Peyer's patch (tissue), 4 donors: ENCODE measurements around the gene SCRG1. TPM values are rescaled to one million over a fixed set of nuclear protein-coding genes. Genes with fewer than 3 reads are reported as not detected.

Experiments
- DNase-seq, 3 donors: peaks; one replicate each; pipeline ENCODE4 v3.0.0-alpha.2; 2017 to 2019
- H3K27ac ChIP-seq, 4 donors: fragments of 200-600 bp; sonication (generic); one replicate each; pipeline ENCODE4 v1.5.1; 2016 to 2019
- H3K27me3 ChIP-seq, 2 donors: fragments of 200-600 bp; sonication (generic); one replicate each; pipeline ENCODE4 v1.5.1; 2019
- H3K36me3 ChIP-seq, 3 donors: fragments of 200-600 bp; sonication (generic); one replicate each; pipeline ENCODE4 v1.5.1; 2016 to 2019
- H3K4me1 ChIP-seq, 4 donors: fragments of 200-600 bp; sonication (generic); one replicate each; pipeline ENCODE4 v1.5.1; 2016 to 2019
- H3K4me3 ChIP-seq, 4 donors: fragments of 200-600 bp; sonication (generic); 1 replicate in 3 of 4; 2 replicates in 1 of 4; pipeline ENCODE4 v1.5.1; 2016 to 2019; ENCODE audit warnings: mild to moderate bottlenecking in 1 of 4
- H3K9me3 ChIP-seq, 4 donors: fragments of 200-600 bp; sonication (generic); one replicate each; pipeline ENCODE4 v1.5.1; 2016 to 2019; ENCODE audit warnings: mild to moderate bottlenecking in 1 of 4
- POLR2A ChIP-seq, 2 donors: fragments of 450-650 bp; IDR thresholded peaks; one replicate each; pipeline ENCODE4 v1.5.1; 2017; ENCODE audit warnings: antibody characterized with exemption in 2 of 2, mild to moderate bottlenecking in 2 of 2, moderate library complexity in 2 of 2
- total RNA-seq, 4 donors: library from RNA; depleted of rRNA; stranded (reverse); fragments of >200 nt; gene quantifications; one replicate each; pipeline ENCODE4 v1.1.0, GENCODE V29; 2016
- TF ChIP-seq, protein P1 (sequence below), 6 experiments: fragments of 450-650 bp in 4 of 6; fragments of 200-600 bp in 2 of 6; sonication (generic) in 1 of 6; IDR thresholded peaks; one replicate each; pipeline ENCODE4 v1.5.1; 2017 to 2019; ENCODE audit warnings: antibody characterized with exemption in 6 of 6, mild to moderate bottlenecking in 3 of 6, moderate library complexity in 1 of 6

The SCRG1 gene
- total RNA-seq, 4 donors from 2014 or later: not detected

DNA sequence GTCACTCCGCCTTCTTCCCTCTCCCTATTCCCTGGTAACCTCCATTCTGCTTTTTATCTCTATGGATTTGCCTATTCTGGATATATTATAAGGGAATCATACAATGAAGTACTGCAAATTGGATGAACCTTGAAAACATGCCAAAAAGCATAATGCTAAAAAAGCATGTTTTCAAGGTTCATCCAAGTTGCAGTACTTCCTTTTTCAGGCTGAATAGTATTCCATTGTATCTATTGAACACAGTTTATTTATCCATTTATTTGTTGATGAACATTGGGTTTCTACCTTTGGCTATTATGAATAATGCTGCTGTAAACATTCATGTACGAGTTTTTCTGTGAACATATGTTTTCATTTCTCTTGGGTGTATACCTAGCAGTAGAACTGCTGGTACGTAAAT, 19.0 kb downstream of the SCRG1 start:
- Histone ChIP-seq H3K4me1 (no peaks in the 10 kb centered on the region), H3K4me3 (no peak overlapping the region), H3K36me3 (no peaks in the 10 kb centered on the region), H3K27me3 (no peaks in the 10 kb centered on the region), H3K27ac (no peak overlapping the region), H3K9me3 (no peaks in the 10 kb centered on the region)
- DNase-seq: no peak
- TF ChIP-seq POLR2A (IDR thresholded peaks at IDR 0.05): no peak
- TF ChIP-seq, protein P1, sequence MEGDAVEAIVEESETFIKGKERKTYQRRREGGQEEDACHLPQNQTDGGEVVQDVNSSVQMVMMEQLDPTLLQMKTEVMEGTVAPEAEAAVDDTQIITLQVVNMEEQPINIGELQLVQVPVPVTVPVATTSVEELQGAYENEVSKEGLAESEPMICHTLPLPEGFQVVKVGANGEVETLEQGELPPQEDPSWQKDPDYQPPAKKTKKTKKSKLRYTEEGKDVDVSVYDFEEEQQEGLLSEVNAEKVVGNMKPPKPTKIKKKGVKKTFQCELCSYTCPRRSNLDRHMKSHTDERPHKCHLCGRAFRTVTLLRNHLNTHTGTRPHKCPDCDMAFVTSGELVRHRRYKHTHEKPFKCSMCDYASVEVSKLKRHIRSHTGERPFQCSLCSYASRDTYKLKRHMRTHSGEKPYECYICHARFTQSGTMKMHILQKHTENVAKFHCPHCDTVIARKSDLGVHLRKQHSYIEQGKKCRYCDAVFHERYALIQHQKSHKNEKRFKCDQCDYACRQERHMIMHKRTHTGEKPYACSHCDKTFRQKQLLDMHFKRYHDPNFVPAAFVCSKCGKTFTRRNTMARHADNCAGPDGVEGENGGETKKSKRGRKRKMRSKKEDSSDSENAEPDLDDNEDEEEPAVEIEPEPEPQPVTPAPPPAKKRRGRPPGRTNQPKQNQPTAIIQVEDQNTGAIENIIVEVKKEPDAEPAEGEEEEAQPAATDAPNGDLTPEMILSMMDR (IDR thresholded peaks at IDR 0.05): no peak

DNA sequence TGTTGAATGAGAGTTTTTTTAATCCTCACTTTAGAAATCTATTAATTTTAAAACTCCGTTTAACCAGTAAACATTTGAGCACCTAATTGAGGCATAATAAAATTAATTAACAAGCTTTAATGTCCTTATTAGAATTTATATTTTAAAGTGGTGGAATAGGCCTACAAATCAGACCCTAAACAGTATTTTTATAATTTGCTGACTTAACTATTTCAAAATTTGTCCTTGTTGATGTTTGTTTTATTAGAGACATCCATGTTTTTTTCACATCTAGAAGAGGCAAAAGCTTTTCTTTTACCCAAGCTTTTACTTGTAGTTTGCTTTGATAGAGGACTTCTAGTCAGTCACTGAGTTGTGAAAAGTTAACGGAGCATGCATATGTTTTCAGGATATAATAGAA, 24.3 kb downstream of the SCRG1 start:
- H3K36me3 ChIP-seq: no peaks in the 10 kb centered on the region
- no peaks in the 10 kb centered on the region for H3K9me3 ChIP-seq
- no peak for DNase-seq
- H3K27ac ChIP-seq: no peak overlapping the region
- peaks cover 0 to 17% (median 0%) of the 10 kb centered on the region in 4 donors for H3K4me1 ChIP-seq
- H3K4me3 ChIP-seq: no peak overlapping the region
- no peaks in the 10 kb centered on the region for H3K27me3 ChIP-seq
- TF ChIP-seq, protein P1 (IDR thresholded peaks at IDR 0.05): no peak
- TF ChIP-seq POLR2A (IDR thresholded peaks at IDR 0.05): no peak

DNA sequence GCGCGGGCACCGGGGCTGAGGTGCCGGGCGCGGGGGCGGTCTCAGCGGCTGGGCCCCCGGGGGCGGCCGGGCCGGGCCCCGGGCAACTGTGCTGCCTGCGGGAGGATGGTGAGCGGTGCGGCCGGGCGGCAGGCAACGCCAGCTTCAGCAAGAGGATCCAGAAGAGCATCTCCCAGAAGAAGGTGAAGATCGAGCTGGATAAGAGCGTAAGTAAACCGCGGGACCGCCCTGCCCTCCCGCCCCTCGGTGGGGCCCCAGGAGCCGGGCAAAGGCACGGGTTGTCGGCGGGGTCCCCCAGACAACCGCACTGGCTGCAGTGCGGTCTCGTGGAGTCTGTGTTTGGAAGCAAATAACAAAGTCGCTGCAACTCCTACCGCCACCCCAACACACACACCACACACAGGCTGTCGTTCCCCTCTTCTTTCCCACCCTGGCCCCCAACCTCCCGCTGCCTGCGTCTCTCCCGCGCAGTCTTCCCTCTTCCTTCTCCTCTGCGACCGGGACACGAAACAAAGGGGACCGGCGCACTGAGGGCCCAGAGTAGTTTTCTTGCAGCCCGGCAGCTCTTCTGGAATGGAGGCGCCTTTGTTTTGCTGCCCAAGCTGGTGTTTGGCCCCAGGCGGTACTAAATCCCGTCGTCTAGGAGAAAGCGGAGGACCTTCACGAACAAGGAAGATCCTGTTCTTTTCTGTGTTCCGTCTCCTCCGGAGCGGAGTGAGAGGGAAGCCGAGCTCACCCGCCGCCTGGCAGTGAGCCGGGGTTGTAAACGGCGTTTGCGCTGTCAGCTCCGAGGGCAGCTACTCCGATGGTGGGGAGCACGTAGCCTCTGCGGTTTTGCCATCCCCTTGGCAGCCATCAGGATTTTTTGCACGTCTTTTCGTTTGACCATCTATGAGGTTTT, 27.4 kb downstream of the SCRG1 start:
- DNase-seq: peak; percentile 36 to 81 (median 78)
- no peak for TF ChIP-seq POLR2A (IDR thresholded peaks at IDR 0.05)
- TF ChIP-seq, protein P1 (IDR thresholded peaks at IDR 0.05): peak in 1 of 6 experiments; percentile 1
- Histone ChIP-seq H3K4me3 (peak overlapping the region; percentile 79 to 96 (median 89)), H3K9me3 (no peaks in the 10 kb centered on the region), H3K27ac (peak overlapping the region; percentile 62 to 95 (median 92)), H3K27me3 (no peaks in the 10 kb centered on the region), H3K36me3 (no peaks in the 10 kb centered on the region), H3K4me1 (peaks cover 0 to 20% (median 0%) of the 10 kb centered on the region in 4 donors)

DNA sequence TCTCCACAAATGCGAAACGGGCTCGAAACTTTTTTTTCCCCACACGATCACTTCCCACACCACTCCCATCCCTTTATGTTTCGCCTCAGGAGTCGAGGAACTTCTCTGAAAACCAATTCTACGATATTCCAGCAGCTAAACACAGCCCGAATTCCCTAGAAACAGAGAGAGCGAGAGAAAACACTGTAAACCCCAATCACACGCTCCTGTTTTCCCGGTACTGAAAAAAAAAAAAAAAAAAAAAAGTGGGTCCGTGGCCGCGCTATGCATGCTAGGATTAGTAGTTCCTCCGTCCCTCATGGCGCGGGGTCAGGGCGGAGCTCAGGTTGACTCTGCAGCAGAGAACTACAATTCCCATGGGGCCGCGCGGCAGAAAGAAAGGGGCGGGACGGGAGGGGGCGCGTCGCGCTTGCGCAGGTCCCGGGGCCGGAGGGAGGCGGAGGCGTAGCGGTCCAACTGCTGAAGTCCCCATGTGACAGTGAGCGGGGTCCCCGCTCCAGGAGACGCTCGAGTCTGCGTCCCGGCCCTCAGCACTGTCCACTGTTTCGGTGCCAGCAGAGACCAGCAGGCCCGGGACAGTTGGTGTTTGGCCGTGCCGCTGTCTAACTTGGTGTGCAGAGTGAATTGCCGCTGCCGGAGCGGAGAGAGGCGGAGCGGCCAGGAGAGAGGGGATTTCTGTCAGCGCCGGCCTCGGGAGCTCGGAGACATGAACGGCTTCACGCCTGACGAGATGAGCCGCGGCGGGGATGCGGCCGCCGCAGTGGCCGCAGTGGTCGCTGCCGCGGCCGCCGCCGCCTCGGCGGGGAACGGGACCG, 28.2 kb downstream of the SCRG1 start, which contains the start of gene SAP30:
SAP30 (plus strand) TSS at position 478 of the 815 bp plus-strand sequence; CDS start at position 707, 229 bp downstream.
- Histone ChIP-seq H3K4me3 (peak within 1 kb of the TSS; percentile 79 to 96 (median 89)), H3K9me3 (no peaks in the 10 kb centered on the region), H3K27me3 (no peaks in the 10 kb centered on the region), H3K4me1 (peaks cover 0 to 20% (median 0%) of the 10 kb centered on the region in 4 donors), H3K27ac (peak within 1 kb of the TSS; percentile 90 to 96 (median 94)), H3K36me3 (no peaks in the 10 kb centered on the region)
- DNase-seq: peak; percentile 98 to 99 (median 99)
- peak; percentile 85 to 93 for TF ChIP-seq POLR2A (IDR thresholded peaks at IDR 0.05)
- TF ChIP-seq, protein P1 (IDR thresholded peaks at IDR 0.05): no peak

DNA sequence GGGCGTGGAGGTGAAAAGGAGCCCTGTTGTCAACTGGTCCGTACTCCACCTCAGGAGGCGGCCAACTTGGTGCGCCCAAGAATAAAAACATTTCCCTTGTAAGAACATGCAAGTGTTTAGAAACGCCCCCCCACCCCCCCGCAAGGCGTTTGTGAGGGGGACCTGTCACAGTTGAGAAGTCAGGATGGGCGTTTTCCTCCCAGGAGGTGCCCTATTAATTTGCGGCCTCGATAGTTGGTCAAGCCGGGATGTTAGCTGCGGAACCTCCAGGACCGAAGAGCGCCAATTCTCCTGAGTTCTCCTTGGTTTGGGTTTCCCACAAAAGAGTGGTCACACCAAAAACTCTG, 28.8 kb downstream of the SCRG1 start:
- no peaks in the 10 kb centered on the region for H3K36me3 ChIP-seq
- H3K4me3 ChIP-seq: peak overlapping the region; percentile 79 to 96 (median 89)
- H3K4me1 ChIP-seq: peaks cover 0 to 20% (median 0%) of the 10 kb centered on the region in 4 donors
- TF ChIP-seq, protein P1 (IDR thresholded peaks at IDR 0.05): no peak
- no peak for TF ChIP-seq POLR2A (IDR thresholded peaks at IDR 0.05)
- peak overlapping the region; percentile 89 to 96 (median 92) for H3K27ac ChIP-seq
- H3K27me3 ChIP-seq: no peaks in the 10 kb centered on the region
- peak; percentile 66 to 85 (median 69) for DNase-seq
- H3K9me3 ChIP-seq: no peaks in the 10 kb centered on the region
